Tibial nerve (tissue), 4 donors: ENCODE measurements around the gene GASK1A.

Experiments used
- CTCF ChIP-seq, 5 experiments: fragments of 200-600 bp in 3 of 5; fragments of 450-650 bp in 2 of 5; sonication (generic) in 3 of 5; IDR thresholded peaks; one replicate each; pipeline ENCODE4 v1.5.1; 2016 to 2019; ENCODE audit warnings: antibody characterized with exemption in 5 of 5, mild to moderate bottlenecking in 3 of 5, moderate library complexity in 2 of 5
- EP300 ChIP-seq, 2 donors: sonication (generic); formaldehyde crosslinking; IDR thresholded peaks; one replicate each; pipeline ENCODE4 v1.6.1; 2017; ENCODE audit warnings: antibody characterized with exemption in 2 of 2, mild to moderate bottlenecking in 1 of 2
- POLR2A ChIP-seq, 2 donors: fragments of 450-650 bp; IDR thresholded peaks; one replicate each; pipeline ENCODE4 v1.6.1; 2017; ENCODE audit warnings: antibody characterized with exemption in 2 of 2, mild to moderate bottlenecking in 2 of 2, moderate library complexity in 2 of 2

GRCh38 chr3:43028678-43029490 is 49.8 kb downstream of the GASK1A start:
- TF ChIP-seq CTCF (IDR thresholded peaks at IDR 0.05) (no peak), POLR2A (IDR thresholded peaks at IDR 0.05) (no peak), EP300 (IDR thresholded peaks at IDR 0.05) (no peak)
